ENCODE measurements around the gene PHLPP2.

DNA sequence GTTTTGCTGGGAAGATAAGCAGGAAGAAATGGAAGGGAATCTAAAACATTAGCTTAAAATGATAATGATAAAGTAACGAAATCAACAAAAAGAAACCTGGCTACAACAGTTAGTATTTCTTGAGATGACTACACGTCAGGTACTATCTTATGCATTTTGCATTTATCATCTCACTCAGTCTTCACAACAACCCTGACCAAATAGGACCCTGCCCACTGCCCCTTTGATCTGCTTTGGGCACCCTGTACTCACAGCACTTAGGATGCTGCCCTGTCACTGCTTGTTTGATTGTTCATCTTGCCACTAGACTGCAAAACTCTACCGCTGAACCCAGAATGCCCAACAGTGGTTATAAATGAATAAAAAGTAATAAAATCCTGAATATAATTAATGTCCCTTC is 53.3 kb downstream of the PHLPP2 start:
- TF ChIP-seq, protein P1, sequence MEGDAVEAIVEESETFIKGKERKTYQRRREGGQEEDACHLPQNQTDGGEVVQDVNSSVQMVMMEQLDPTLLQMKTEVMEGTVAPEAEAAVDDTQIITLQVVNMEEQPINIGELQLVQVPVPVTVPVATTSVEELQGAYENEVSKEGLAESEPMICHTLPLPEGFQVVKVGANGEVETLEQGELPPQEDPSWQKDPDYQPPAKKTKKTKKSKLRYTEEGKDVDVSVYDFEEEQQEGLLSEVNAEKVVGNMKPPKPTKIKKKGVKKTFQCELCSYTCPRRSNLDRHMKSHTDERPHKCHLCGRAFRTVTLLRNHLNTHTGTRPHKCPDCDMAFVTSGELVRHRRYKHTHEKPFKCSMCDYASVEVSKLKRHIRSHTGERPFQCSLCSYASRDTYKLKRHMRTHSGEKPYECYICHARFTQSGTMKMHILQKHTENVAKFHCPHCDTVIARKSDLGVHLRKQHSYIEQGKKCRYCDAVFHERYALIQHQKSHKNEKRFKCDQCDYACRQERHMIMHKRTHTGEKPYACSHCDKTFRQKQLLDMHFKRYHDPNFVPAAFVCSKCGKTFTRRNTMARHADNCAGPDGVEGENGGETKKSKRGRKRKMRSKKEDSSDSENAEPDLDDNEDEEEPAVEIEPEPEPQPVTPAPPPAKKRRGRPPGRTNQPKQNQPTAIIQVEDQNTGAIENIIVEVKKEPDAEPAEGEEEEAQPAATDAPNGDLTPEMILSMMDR (conservative IDR thresholded peaks at IDR 0.05; ENCODE audit: low read depth, low read length) = no peak
- TF ChIP-seq EZH2 (IDR thresholded peaks at IDR 0.05; ENCODE audit: low read length, unreplicated experiment) (no peak), EZH2phosphoT487 (IDR thresholded peaks at IDR 0.05; ENCODE audit: borderline replicate concordance, low read length) (no peak)
